K562 (cell line): ENCODE data around the gene CSPG5. TPM values are rescaled to one million over a fixed set of nuclear protein-coding genes. Genes with fewer than 3 reads are reported as not detected.

Experiments used
- ATAC-seq: fragments of 200-7000 bp; cut with Tn5 transposase; 3 replicates; pipeline ENCODE4 v1.9.1; 2020; ENCODE audit warnings: moderate library complexity
- BruUV-seq: library from RNA; stranded (reverse); fragments of 400-500 nt; replicated peaks from 2 replicates; lab custom pipeline; 2021; lab: Mats Ljungman, UMichigan
- CTCF ChIA-PET: fragments of 300-600 bp; formaldehyde crosslinking; extraction: SDS; loops from one replicate; lab custom pipeline; 2021; ENCODE audit warnings: low intra/inter-chr PET ratio; lab: Yijun Ruan, JAX
- POLR2A ChIA-PET: fragments of 300-600, 350-650 bp; sonication (Branson Sonifier 250); formaldehyde crosslinking; extraction: SDS; loops from one replicate; lab custom pipeline; 2021; ENCODE audit warnings: antibody characterized with exemption, inconsistent platforms; lab: Yijun Ruan, JAX
- DNase-seq, 4 experiments: peaks; one replicate each; pipeline versions ENCODE4 v3.0.0 to v3.0.0-alpha.2; 2011 to 2018; ENCODE audit warnings: low spot score in 3 of 4, mixed read lengths in 3 of 4; ENCODE audit errors: extremely low read depth in 1 of 4
- FAIRE-seq: peaks from 2 replicates; lab custom pipeline; 2011; peaks lifted over from hg19 to GRCh38; lab: Jason Lieb, UNC
- H2AFZ ChIP-seq: 2 replicates; pipeline ENCODE4 v1.6.0; 2011; ENCODE audit warnings: low read depth, low read length, control low read depth, inconsistent platforms
- H3K27ac ChIP-seq: fragments of 200-600 bp; 3 replicates; pipeline ENCODE4 v1.8.0; 2011; ENCODE audit warnings: low read depth, mild to moderate bottlenecking, control low read depth, inconsistent platforms, low read length, moderate library complexity, mixed read lengths; ENCODE audit errors: extremely low read depth
- H3K27me3 ChIP-seq, 2 experiments: fragments of 300-600 bp in 1 of 2; 2 replicates in 1 of 2; 3 replicates in 1 of 2; pipeline versions ENCODE4 v1.6.0 to v1.8.0; 2011; ENCODE audit warnings: inconsistent platforms in 2 of 2, low read length in 2 of 2, mild to moderate bottlenecking in 1 of 2, mixed read lengths in 1 of 2, moderate library complexity in 1 of 2; ENCODE audit not compliant: control insufficient read depth in 2 of 2, insufficient read depth in 2 of 2
- H3K36me3 ChIP-seq: fragments of 300-600 bp; 3 replicates; pipeline ENCODE4 v1.8.0; 2011; ENCODE audit warnings: mild to moderate bottlenecking, low read length, inconsistent platforms; ENCODE audit not compliant: control insufficient read depth, insufficient read depth
- H3K4me1 ChIP-seq, 2 experiments: fragments of 200-600 bp in 1 of 2; replicated peaks in 1 of 2; 2 replicates in 1 of 2; 3 replicates in 1 of 2; pipeline versions ENCODE4 v1.5.1 to v1.8.0; 2011; ENCODE audit warnings: inconsistent platforms in 2 of 2, low read length in 2 of 2, mild to moderate bottlenecking in 1 of 2, mixed read lengths in 1 of 2, moderate library complexity in 1 of 2; ENCODE audit not compliant: control insufficient read depth in 2 of 2, insufficient read depth in 2 of 2
- H3K4me2 ChIP-seq: 2 replicates; pipeline ENCODE4 v1.6.1; 2011; ENCODE audit warnings: low read length, control low read depth, inconsistent platforms, mixed read lengths; ENCODE audit not compliant: insufficient read depth
- H3K4me3 ChIP-seq: fragments of 200-600 bp; sonication (generic), shearing (Covaris generic); 2 replicates; pipeline ENCODE4 v1.5.1; 2016; ENCODE audit warnings: control low read depth, inconsistent platforms
- H3K79me2 ChIP-seq: fragments of 200-600 bp; 3 replicates; pipeline ENCODE4 v1.8.0; 2011; ENCODE audit warnings: low read length, inconsistent platforms; ENCODE audit not compliant: control insufficient read depth, insufficient read depth
- H3K9ac ChIP-seq, 2 experiments: 2 replicates each; pipeline versions ENCODE4 v1.6.0 to v1.6.1; 2011; ENCODE audit warnings: low read depth in 2 of 2, low read length in 2 of 2, control low read depth in 1 of 2, inconsistent platforms in 1 of 2, mild to moderate bottlenecking in 1 of 2, mixed read lengths in 1 of 2; ENCODE audit not compliant: insufficient read depth in 1 of 2
- H3K9me1 ChIP-seq: one replicate; pipeline ENCODE4 v1.6.0; 2011; ENCODE audit warnings: inconsistent platforms, mild to moderate bottlenecking, low read length, moderate library complexity; ENCODE audit not compliant: control insufficient read depth, insufficient read depth
- H3K9me3 ChIP-seq: replicated peaks from 2 replicates; pipeline ENCODE4 v1.5.1; 2011; ENCODE audit warnings: low read depth, low read length, inconsistent platforms; ENCODE audit not compliant: control insufficient read depth, insufficient read depth
- H4K20me1 ChIP-seq: replicated peaks from 2 replicates; pipeline ENCODE4 v1.6.1; 2011; ENCODE audit warnings: low read length, inconsistent platforms, mixed read lengths; ENCODE audit not compliant: control insufficient read depth, insufficient read depth
- E2F6 ChIP-seq, 2 experiments: IDR thresholded peaks; 2 replicates each; pipeline ENCODE4 v1.6.1; 2011; ENCODE audit warnings: borderline replicate concordance in 1 of 2, control low read depth in 1 of 2, low read depth in 1 of 2, low read length in 1 of 2, mild to moderate bottlenecking in 1 of 2, mixed read lengths in 1 of 2, moderate library complexity in 1 of 2; ENCODE audit not compliant: insufficient read depth in 1 of 2, insufficient read length in 1 of 2, poor library complexity in 1 of 2, severe bottlenecking in 1 of 2; ENCODE audit errors: extremely low read depth in 1 of 2
- GATA2 ChIP-seq: sonication (generic); formaldehyde crosslinking; IDR thresholded peaks from 2 replicates; pipeline ENCODE4 v1.4.0; 2020; ENCODE audit warnings: mild to moderate bottlenecking, missing genetic modification reagents
- MAFK ChIP-seq: IDR thresholded peaks from 2 replicates; pipeline ENCODE4 v1.6.1; 2011; ENCODE audit warnings: low read length, improper control_type of control experiment
- TAL1 ChIP-seq: fragments of 450-650 bp; IDR thresholded peaks from 2 replicates; pipeline ENCODE4 v1.6.1; 2016; ENCODE audit warnings: mild to moderate bottlenecking
- UBTF ChIP-seq, 2 experiments: IDR thresholded peaks; 2 replicates each; pipeline ENCODE4 v1.6.1; 2012; ENCODE audit warnings: improper control_type of control experiment in 2 of 2, low read depth in 2 of 2, low read length in 2 of 2, borderline replicate concordance in 1 of 2
- ZNF77 ChIP-seq: fragments of 250-450 bp; sonication (Bioruptor Pico); IDR thresholded peaks from 2 replicates; pipeline ENCODE4 v1.5.0; 2020
- WGBS: fragments of 100-300 bp; shearing (Covaris generic); methylation state at CpG from one replicate; pipeline ENCODE4 v1.1.6; 2016; ENCODE audit warnings: low coverage, mixed read lengths; ENCODE audit not compliant: insufficient coverage; ENCODE audit errors: missing lambda C conversion rate; 5-methylcytosine and 5-hydroxymethylcytosine counted together
- in situ Hi-C: fragments of 300-500 bp; cut with MboI; formaldehyde crosslinking; loops from 4 replicates; pipeline ENCODE4 v1.15.0; 2018; ENCODE audit warnings: inconsistent platforms, mixed read lengths
- intact Hi-C: fragments of 100-400 bp; cut with micrococcal nuclease; formaldehyde crosslinking; loops from 2 replicates; pipeline ENCODE4 v1.14.2; 2022
- polyA plus RNA-seq, 8 experiments: library from polyadenylated mRNA; depleted of rRNA in 4 of 8; stranded (reverse) in 5 of 8; unstranded in 3 of 8; fragments of >200 nt; fragmentation: Nextera tagmentation in 2 of 8; fragmentation: Illumina TruSeq in 1 of 8; extraction: Ambion mirVana in 2 of 8; extraction: Trizol in 1 of 8; gene quantifications; 2 replicates each; pipeline versions ENCODE4 v1.2.1 to v1.2.3, GENCODE V29; 2011 to 2014; ENCODE audit warnings: inconsistent platforms in 1 of 8, missing spikeins in 1 of 8
- total RNA-seq, 7 experiments: library from RNA; depleted of rRNA in 6 of 7; stranded (reverse); fragments of >200 nt in 6 of 7; fragmentation: Illumina TruSeq in 2 of 7; extraction: Trizol in 2 of 7; gene quantifications; 2 replicates each; pipeline versions ENCODE4 v1.2.1 to v1.2.3, GENCODE V29; 2011 to 2021; ENCODE audit warnings: low replicate concordance in 1 of 7

Gene CSPG5
- total and polyA plus RNA-seq, 9 of the 15 experiments (the other 6 are each of a cell fraction or from before 2014, with no cell fraction given): 0.06 to 3.3 (median 2.4) TPM

GRCh38 chr3:47610583-47610982 lies 31.9 kb upstream of the CSPG5 start:
- FAIRE-seq (no peak), DNase-seq (no peak), ATAC-seq (no peak)
- Histone ChIP-seq H3K4me1 (no peaks in the 10 kb centered on the region), H3K79me2 (no peaks in the 10 kb centered on the region), H3K27ac (no peak overlapping the region), H3K9me3 (no peaks in the 10 kb centered on the region), H3K27me3 (no peaks in the 10 kb centered on the region), H3K4me3 (no peak overlapping the region), H4K20me1 (no peaks in the 10 kb centered on the region; the same call in 1 of the 2 replicates), H3K9me1 (no peaks in the 10 kb centered on the region), H3K9ac (no peak overlapping the region), H2AFZ (no peak overlapping the region), H3K4me2 (no peak overlapping the region), H3K36me3 (peaks cover 94% of the 10 kb centered on the region)
- no TSS peak for BruUV-seq
- intact Hi-C loops (no loop called here), in situ Hi-C loops (no loop called here)
- TF ChIP-seq MAFK (no peak), GATA2 (CRISPR knock-in tag) (no peak), E2F6 (IDR thresholded peaks at IDR 0.05; ENCODE audit: borderline replicate concordance in 1 of 2, extremely low read depth in 1 of 2, insufficient read depth in 1 of 2, insufficient read length in 1 of 2, low read depth in 1 of 2, low read length in 1 of 2, poor library complexity in 1 of 2, severe bottlenecking in 1 of 2) (no peak), TAL1 (no peak), ZNF77 (CRISPR knock-in tag) (no peak), UBTF (IDR thresholded peaks at IDR 0.05; ENCODE audit: borderline replicate concordance in 1 of 2, low read depth in 2 of 2, low read length in 2 of 2) (no peak)
- ChIA-PET CTCF (no interaction called here), POLR2A (no interaction called here)
- 76% methylated on average over 3 of the region's 3 CpGs for WGBS
